DOHH2 (cell line): Measurements from ENCODE around the gene CRISP2.

Experiments
- H3F3A ChIP-seq: fragments of 200-600 bp; sonication (generic), shearing (Covaris generic); 2 replicates; pipeline ENCODE4 v1.6.0; 2016; ENCODE audit warnings: antibody characterized with exemption, mild to moderate bottlenecking; ENCODE audit not compliant: control insufficient read depth, insufficient read depth
- H3K27ac ChIP-seq: fragments of 200-600 bp; sonication (generic); 2 replicates; pipeline ENCODE4 v1.5.1; 2014; ENCODE audit warnings: low read depth, mild to moderate bottlenecking, low read length, moderate library complexity
- H3K27me3 ChIP-seq: fragments of 200-600 bp; sonication (generic); 2 replicates; pipeline ENCODE4 v1.6.1; 2014; ENCODE audit warnings: mild to moderate bottlenecking, low read length, mixed read lengths; ENCODE audit not compliant: control insufficient read depth
- H3K36me3 ChIP-seq: fragments of 200-600 bp; sonication (generic); 2 replicates; pipeline ENCODE4 v1.6.1; 2014; ENCODE audit warnings: mild to moderate bottlenecking, low read length, moderate library complexity, mixed read lengths; ENCODE audit not compliant: control insufficient read depth
- H3K4me1 ChIP-seq: fragments of 200-600 bp; sonication (generic); 2 replicates; pipeline ENCODE4 v1.6.1; 2014; ENCODE audit warnings: mild to moderate bottlenecking, low read length, mixed read lengths; ENCODE audit not compliant: control insufficient read depth
- H3K4me2 ChIP-seq: fragments of 200-600 bp; sonication (generic); 2 replicates; pipeline ENCODE4 v1.6.0; 2014; ENCODE audit warnings: mild to moderate bottlenecking, low read length, moderate library complexity
- H3K4me3 ChIP-seq: fragments of 200-600 bp; sonication (generic); 2 replicates; pipeline ENCODE4 v1.5.1; 2014; ENCODE audit warnings: mild to moderate bottlenecking, low read length, mixed read lengths
- H3K79me2 ChIP-seq: fragments of 200-600 bp; sonication (generic); 2 replicates; pipeline ENCODE4 v1.6.1; 2014; ENCODE audit warnings: mild to moderate bottlenecking, low read length, mixed read lengths; ENCODE audit not compliant: control insufficient read depth
- H3K9me2 ChIP-seq: fragments of 200-600 bp; sonication (generic); replicated peaks from 2 replicates; pipeline ENCODE4 v1.6.1; 2014; ENCODE audit warnings: mild to moderate bottlenecking, low read length, mixed read lengths; ENCODE audit not compliant: control insufficient read depth
- H3K9me3 ChIP-seq: fragments of 200-600 bp; sonication (generic); 2 replicates; pipeline ENCODE4 v1.6.1; 2014; ENCODE audit warnings: antibody characterized with exemption, low read length, mixed read lengths; ENCODE audit not compliant: control insufficient read depth, insufficient read depth
- H4K20me1 ChIP-seq: fragments of 200-600 bp; sonication (generic); 2 replicates; pipeline ENCODE4 v1.6.0; 2014; ENCODE audit warnings: low read depth, mild to moderate bottlenecking, antibody characterized with exemption, low read length, moderate library complexity; ENCODE audit not compliant: control insufficient read depth, insufficient read depth
- EZH2phosphoT487 ChIP-seq: fragments of 200-600 bp; sonication (generic); IDR thresholded peaks from 2 replicates; pipeline ENCODE4 v1.6.1; 2017; ENCODE audit warnings: borderline replicate concordance, mild to moderate bottlenecking, antibody characterized with exemption, low read length, moderate library complexity, mixed read lengths
- TF ChIP-seq, protein P1 (sequence below): fragments of 200-600 bp; sonication (generic); IDR thresholded peaks from one replicate; pipeline ENCODE4 v1.5.1; 2014; ENCODE audit warnings: antibody characterized with exemption, mild to moderate bottlenecking, low read depth, low read length; ENCODE audit not compliant: poor library complexity, severe bottlenecking

Gene CRISP2

GRCh38 chr6:49698478-49698877, 14.9 kb downstream of the CRISP2 start:
- Histone ChIP-seq H3K4me1 (no peaks in the 10 kb centered on the region), H3K27me3 (no peaks in the 10 kb centered on the region), H4K20me1 (no peaks in the 10 kb centered on the region), H3F3A (no peaks in the 10 kb centered on the region), H3K27ac (no peak overlapping the region), H3K36me3 (no peaks in the 10 kb centered on the region), H3K4me2 (no peak overlapping the region), H3K9me3 (no peaks in the 10 kb centered on the region), H3K79me2 (no peaks in the 10 kb centered on the region), H3K4me3 (no peak overlapping the region), H3K9me2 (no peaks in the 10 kb centered on the region)
- no peak for TF ChIP-seq EZH2phosphoT487
- TF ChIP-seq, protein P1, sequence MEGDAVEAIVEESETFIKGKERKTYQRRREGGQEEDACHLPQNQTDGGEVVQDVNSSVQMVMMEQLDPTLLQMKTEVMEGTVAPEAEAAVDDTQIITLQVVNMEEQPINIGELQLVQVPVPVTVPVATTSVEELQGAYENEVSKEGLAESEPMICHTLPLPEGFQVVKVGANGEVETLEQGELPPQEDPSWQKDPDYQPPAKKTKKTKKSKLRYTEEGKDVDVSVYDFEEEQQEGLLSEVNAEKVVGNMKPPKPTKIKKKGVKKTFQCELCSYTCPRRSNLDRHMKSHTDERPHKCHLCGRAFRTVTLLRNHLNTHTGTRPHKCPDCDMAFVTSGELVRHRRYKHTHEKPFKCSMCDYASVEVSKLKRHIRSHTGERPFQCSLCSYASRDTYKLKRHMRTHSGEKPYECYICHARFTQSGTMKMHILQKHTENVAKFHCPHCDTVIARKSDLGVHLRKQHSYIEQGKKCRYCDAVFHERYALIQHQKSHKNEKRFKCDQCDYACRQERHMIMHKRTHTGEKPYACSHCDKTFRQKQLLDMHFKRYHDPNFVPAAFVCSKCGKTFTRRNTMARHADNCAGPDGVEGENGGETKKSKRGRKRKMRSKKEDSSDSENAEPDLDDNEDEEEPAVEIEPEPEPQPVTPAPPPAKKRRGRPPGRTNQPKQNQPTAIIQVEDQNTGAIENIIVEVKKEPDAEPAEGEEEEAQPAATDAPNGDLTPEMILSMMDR: no peak

DNA sequence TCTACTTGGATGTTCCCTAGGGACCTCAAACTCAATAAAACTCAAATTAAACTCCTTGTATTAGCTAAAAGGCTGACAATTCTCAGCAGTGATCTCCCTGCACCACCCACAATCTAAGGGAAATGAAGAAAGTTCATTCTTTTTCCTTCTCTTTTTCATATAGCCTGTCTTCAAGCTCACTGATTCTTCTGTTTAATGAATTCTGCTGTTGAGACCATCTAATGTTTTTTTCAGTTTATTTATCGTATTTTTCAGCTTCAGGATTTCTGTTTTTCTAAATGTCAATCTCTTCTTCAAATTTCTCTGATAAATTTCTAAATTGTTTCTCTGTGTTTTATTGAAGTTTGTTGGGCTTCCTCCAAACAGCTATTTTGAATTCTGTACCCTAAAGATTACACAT, 19.8 kb downstream of the CRISP2 start:
- H3K4me1 ChIP-seq: no peaks in the 10 kb centered on the region
- H3K9me2 ChIP-seq: no peaks in the 10 kb centered on the region
- no peaks in the 10 kb centered on the region for H4K20me1 ChIP-seq
- H3K27ac ChIP-seq: no peak overlapping the region
- no peaks in the 10 kb centered on the region for H3K27me3 ChIP-seq
- no peaks in the 10 kb centered on the region for H3K9me3 ChIP-seq
- H3K4me2 ChIP-seq: no peak overlapping the region
- no peak overlapping the region for H3K4me3 ChIP-seq
- H3K36me3 ChIP-seq: no peaks in the 10 kb centered on the region
- no peak for TF ChIP-seq EZH2phosphoT487
- TF ChIP-seq, protein P1: no peak
- H3F3A ChIP-seq: no peaks in the 10 kb centered on the region
- no peaks in the 10 kb centered on the region for H3K79me2 ChIP-seq

DNA sequence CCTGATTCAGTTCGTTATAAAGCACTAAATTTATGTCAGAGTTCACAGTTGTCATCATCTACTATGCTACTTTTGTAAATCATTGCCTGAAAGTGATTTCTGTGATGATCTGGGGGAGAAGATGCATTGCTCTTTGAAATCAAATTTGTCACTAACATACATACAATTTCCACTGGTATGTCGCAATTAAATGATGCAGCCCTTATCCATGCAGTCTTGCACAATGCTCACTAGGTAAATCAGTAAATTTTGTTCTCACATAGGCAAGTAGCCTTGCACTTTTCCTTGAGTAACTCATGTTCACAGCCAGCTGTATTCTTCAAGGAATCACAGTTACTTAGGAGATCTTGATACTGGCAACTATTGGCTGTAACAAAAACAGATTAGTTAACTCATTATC, 20.8 kb downstream of the CRISP2 start:
- Histone ChIP-seq H3K79me2 (no peaks in the 10 kb centered on the region), H3K27ac (no peak overlapping the region), H3K4me1 (no peaks in the 10 kb centered on the region), H3F3A (no peaks in the 10 kb centered on the region), H3K27me3 (no peaks in the 10 kb centered on the region), H3K36me3 (no peaks in the 10 kb centered on the region), H3K4me3 (no peak overlapping the region), H3K4me2 (no peak overlapping the region), H3K9me3 (no peaks in the 10 kb centered on the region), H4K20me1 (no peaks in the 10 kb centered on the region), H3K9me2 (no peaks in the 10 kb centered on the region)
- TF ChIP-seq EZH2phosphoT487: no peak
- TF ChIP-seq, protein P1: no peak
